Smooth muscle cell (in vitro differentiated cells): ENCODE results near the gene ATP13A5. TPM values are rescaled to one million over a fixed set of nuclear protein-coding genes. Genes with fewer than 3 reads are reported as not detected.

ENCODE experiments used
- DNase-seq: peaks from one replicate; lab custom pipeline; 2025; ENCODE audit not compliant: unreplicated experiment; lab: John Stamatoyannopoulos, UW
- H2AFZ ChIP-seq: fragments of 200-600 bp; sonication (generic); 2 replicates; pipeline ENCODE4 v1.6.0; 2016; ENCODE audit warnings: antibody characterized with exemption, low read depth, mild to moderate bottlenecking
- H3F3A ChIP-seq: fragments of 200-600 bp; sonication (generic); 2 replicates; pipeline ENCODE4 v1.6.0; 2017; ENCODE audit warnings: antibody characterized with exemption, low read depth
- H3K27ac ChIP-seq: fragments of 200-600 bp; sonication (generic); 2 replicates; pipeline ENCODE4 v1.5.1; 2016; ENCODE audit warnings: low read depth, mild to moderate bottlenecking
- H3K27me3 ChIP-seq: fragments of 200-600 bp; sonication (generic); 2 replicates; pipeline ENCODE4 v1.6.1; 2016; ENCODE audit warnings: low read depth, mild to moderate bottlenecking
- H3K36me3 ChIP-seq: fragments of 200-600 bp; sonication (generic); 2 replicates; pipeline ENCODE4 v1.5.1; 2016; ENCODE audit warnings: low read depth
- H3K4me1 ChIP-seq: fragments of 200-600 bp; sonication (generic); 2 replicates; pipeline ENCODE4 v1.5.1; 2016; ENCODE audit warnings: low read depth
- H3K4me2 ChIP-seq: fragments of 200-600 bp; sonication (generic); 2 replicates; pipeline ENCODE4 v1.6.0; 2016; ENCODE audit warnings: mild to moderate bottlenecking
- H3K4me3 ChIP-seq: fragments of 200-600 bp; sonication (generic); 2 replicates; pipeline ENCODE4 v1.5.1; 2016; ENCODE audit warnings: mild to moderate bottlenecking
- H3K79me2 ChIP-seq: fragments of 200-600 bp; sonication (generic); 2 replicates; pipeline ENCODE4 v1.6.0; 2016; ENCODE audit warnings: low read depth, mild to moderate bottlenecking
- H3K9ac ChIP-seq: fragments of 200-600 bp; sonication (generic); 2 replicates; pipeline ENCODE4 v1.6.0; 2016; ENCODE audit warnings: low read depth
- H3K9me3 ChIP-seq: fragments of 200-600 bp; sonication (generic); replicated peaks from 2 replicates; pipeline ENCODE4 v1.5.1; 2016; ENCODE audit warnings: low read depth
- H4K20me1 ChIP-seq: fragments of 200-600 bp; sonication (generic); 2 replicates; pipeline ENCODE4 v1.6.0; 2016; ENCODE audit warnings: low read depth
- WGBS: methylation state at CpG from one replicate; pipeline ENCODE4 v1.1.7; 2016; ENCODE audit warnings: low lambda C conversion rate; 5-methylcytosine and 5-hydroxymethylcytosine counted together
- polyA plus RNA-seq: library from polyadenylated mRNA; unstranded; fragments of >200 nt; fragmentation: Nextera tagmentation; extraction: Ambion mirVana; gene quantifications from 2 replicates; pipeline ENCODE4 v1.2.1, GENCODE V29; 2016
- total RNA-seq: library from RNA; depleted of rRNA; stranded (reverse); fragments of >200 nt; gene quantifications from 2 replicates; pipeline ENCODE4 v1.2.3, GENCODE V29; 2014
- TF ChIP-seq, protein P1 (sequence below): fragments of 200-600 bp; sonication (generic); IDR thresholded peaks from 2 replicates; pipeline ENCODE4 v1.5.1; 2017; ENCODE audit warnings: borderline replicate concordance, mild to moderate bottlenecking, antibody characterized with exemption; ENCODE audit not compliant: insufficient read depth, poor library complexity, severe bottlenecking

Gene ATP13A5
- total and polyA plus RNA-seq, 2 experiments from 2014 or later: not detected

DNA sequence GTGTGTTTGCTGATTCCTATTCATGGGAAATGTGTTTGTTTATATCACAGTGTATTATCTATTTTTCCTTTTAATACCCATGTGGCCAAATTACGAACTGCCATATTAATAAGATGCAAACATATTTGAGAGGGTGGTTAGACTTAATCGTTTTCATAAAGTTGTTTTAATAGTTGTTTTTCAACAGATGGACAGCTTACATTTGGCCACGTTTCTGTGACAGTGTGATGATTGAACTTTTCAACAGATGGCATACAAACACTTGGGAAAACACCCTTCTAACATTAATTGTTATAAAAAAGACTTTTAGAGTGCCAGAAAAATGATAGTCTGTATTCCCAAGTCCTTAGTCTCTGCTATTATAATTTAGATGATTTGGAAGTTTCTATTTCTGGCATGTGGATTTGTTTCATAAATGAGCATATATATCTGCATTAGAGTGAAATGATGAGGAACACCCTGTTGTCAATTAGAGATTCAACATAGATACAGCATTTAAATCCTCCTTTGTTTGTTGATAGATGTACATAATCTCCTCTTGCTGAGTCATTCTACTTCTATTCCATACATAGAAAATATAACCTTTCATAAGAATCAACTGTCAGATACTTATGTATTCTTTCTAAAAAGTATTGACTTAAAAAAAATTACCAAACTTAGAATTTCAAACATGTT, 124.4 kb downstream of the ATP13A5 start:
- DNase-seq: no peak
- H3F3A ChIP-seq: peaks cover under 1% of the 10 kb centered on the region
- TF ChIP-seq, protein P1, sequence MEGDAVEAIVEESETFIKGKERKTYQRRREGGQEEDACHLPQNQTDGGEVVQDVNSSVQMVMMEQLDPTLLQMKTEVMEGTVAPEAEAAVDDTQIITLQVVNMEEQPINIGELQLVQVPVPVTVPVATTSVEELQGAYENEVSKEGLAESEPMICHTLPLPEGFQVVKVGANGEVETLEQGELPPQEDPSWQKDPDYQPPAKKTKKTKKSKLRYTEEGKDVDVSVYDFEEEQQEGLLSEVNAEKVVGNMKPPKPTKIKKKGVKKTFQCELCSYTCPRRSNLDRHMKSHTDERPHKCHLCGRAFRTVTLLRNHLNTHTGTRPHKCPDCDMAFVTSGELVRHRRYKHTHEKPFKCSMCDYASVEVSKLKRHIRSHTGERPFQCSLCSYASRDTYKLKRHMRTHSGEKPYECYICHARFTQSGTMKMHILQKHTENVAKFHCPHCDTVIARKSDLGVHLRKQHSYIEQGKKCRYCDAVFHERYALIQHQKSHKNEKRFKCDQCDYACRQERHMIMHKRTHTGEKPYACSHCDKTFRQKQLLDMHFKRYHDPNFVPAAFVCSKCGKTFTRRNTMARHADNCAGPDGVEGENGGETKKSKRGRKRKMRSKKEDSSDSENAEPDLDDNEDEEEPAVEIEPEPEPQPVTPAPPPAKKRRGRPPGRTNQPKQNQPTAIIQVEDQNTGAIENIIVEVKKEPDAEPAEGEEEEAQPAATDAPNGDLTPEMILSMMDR: no peak
- no peaks in the 10 kb centered on the region for H3K4me1 ChIP-seq
- 73% methylated on average over 3 of the region's 3 CpGs for WGBS
- no peak overlapping the region for H2AFZ ChIP-seq
- H4K20me1 ChIP-seq: no peaks in the 10 kb centered on the region
- no peaks in the 10 kb centered on the region for H3K27me3 ChIP-seq
- H3K27ac ChIP-seq: no peak overlapping the region
- no peaks in the 10 kb centered on the region for H3K79me2 ChIP-seq
- peaks cover 6% of the 10 kb centered on the region for H3K9me3 ChIP-seq
- no peak overlapping the region for H3K4me2 ChIP-seq
- H3K36me3 ChIP-seq: no peaks in the 10 kb centered on the region
- H3K4me3 ChIP-seq: no peak overlapping the region
- H3K9ac ChIP-seq: no peak overlapping the region

- H3K9ac ChIP-seq: no peak overlapping the region
- no peak overlapping the region for H2AFZ ChIP-seq
- no peaks in the 10 kb centered on the region for H3K27me3 ChIP-seq
- no peak overlapping the region for H3K4me3 ChIP-seq
- no peak overlapping the region for H3K27ac ChIP-seq
- no peaks in the 10 kb centered on the region for H4K20me1 ChIP-seq
- no peak overlapping the region for H3K4me2 ChIP-seq
- H3K36me3 ChIP-seq: no peaks in the 10 kb centered on the region
- no peak for DNase-seq
- WGBS: 89% methylated on average over 4 of the region's 4 CpGs
- TF ChIP-seq, protein P1: no peak
- H3K79me2 ChIP-seq: no peaks in the 10 kb centered on the region
- peaks cover 9% of the 10 kb centered on the region for H3K9me3 ChIP-seq
- H3K4me1 ChIP-seq: no peaks in the 10 kb centered on the region
- peaks cover 5% of the 10 kb centered on the region for H3F3A ChIP-seq
These were observed 128.1 kb downstream of the ATP13A5 start for GRCh38 chr3:193250492-193250891.

- Histone ChIP-seq H3K79me2 (no peaks in the 10 kb centered on the region), H3K36me3 (no peaks in the 10 kb centered on the region), H3K27ac (no peak overlapping the region), H3K9ac (no peak overlapping the region), H3K9me3 (peaks cover 9% of the 10 kb centered on the region), H3K27me3 (no peaks in the 10 kb centered on the region), H2AFZ (no peak overlapping the region), H3K4me3 (no peak overlapping the region), H3K4me1 (no peaks in the 10 kb centered on the region), H3K4me2 (no peak overlapping the region), H3F3A (peaks cover 5% of the 10 kb centered on the region), H4K20me1 (no peaks in the 10 kb centered on the region)
- WGBS: 95% methylated on average over 2 of the region's 2 CpGs
- DNase-seq: no peak
- TF ChIP-seq, protein P1: no peak
These were observed 129.6 kb downstream of the ATP13A5 start for GRCh38 chr3:193248848-193249468.
